GM18873 (cell line): ENCODE measurements around the gene COPS6.

Source experiments
- ATAC-seq: cut with Tn5 transposase; IDR thresholded peaks from one replicate; pipeline ENCODE4 v1.9.1; 2021; ENCODE audit warnings: mild to moderate bottlenecking, moderate library complexity, moderate number of reproducible peaks; ENCODE audit not compliant: unreplicated experiment, low FRiP score

The COPS6 gene

DNA sequence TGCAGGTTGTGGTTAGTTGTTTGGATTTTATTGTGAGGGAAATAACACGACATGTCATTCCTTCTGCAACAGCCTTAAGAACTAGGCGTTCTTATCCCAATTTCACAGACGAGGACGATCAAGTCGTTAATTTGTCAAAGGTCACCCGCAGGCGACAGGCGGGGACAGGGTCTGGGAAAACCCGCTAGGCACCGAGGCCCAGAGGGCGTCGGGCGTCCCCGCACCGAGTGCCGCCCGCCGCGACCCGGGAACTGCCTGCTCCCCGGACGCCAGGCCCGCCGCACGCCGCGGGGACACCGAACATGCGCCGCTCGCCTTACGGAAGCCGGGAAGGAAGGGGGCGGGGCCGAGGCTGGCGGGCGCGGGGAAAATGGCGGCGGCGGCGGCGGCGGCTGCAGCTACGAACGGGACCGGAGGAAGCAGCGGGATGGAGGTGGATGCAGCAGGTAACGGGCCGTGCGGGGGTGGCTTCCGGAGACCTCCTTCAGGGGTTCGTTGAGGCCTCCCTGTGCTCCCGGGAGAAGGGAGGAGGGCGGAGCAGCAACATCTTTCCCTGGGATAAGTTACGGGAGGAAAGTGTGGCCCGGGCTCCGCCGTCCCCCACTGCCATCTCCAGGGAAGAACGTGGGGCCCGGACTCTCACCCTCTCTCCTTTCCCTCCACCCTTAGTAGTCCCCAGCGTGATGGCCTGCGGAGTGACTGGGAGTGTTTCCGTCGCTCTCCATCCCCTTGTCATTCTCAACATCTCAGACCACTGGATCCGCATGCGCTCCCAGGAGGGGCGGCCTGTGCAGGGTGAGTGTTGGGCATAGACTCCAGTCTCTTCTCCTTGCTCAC, at the start of gene COPS6:
TSS of gene COPS6 (plus strand) at position 349 of the 837 bp plus-strand sequence. CDS start at position 371, 22 bp downstream.
- ATAC-seq, result no peak

DNA sequence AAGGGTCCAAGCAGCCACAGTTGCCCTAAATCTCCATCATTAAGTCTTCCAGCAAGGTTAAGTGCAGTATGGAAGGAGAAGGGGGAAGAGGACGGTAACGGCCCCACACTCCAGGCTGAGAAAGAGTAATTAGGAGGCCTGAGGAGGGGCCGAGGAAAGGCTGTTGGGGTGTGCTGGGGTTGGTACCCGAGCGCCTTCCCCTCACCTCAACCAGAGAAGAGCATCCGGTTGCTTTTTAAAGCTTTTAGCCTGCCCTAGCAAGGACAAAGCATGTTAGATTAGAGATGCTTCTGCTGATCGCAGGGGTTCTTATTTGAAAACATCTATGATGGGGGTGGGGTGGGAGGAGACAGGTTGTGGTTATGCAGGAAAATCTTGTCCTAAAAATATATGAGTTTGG, 48.2 kb upstream of the COPS6 start:
- no peak for ATAC-seq

DNA sequence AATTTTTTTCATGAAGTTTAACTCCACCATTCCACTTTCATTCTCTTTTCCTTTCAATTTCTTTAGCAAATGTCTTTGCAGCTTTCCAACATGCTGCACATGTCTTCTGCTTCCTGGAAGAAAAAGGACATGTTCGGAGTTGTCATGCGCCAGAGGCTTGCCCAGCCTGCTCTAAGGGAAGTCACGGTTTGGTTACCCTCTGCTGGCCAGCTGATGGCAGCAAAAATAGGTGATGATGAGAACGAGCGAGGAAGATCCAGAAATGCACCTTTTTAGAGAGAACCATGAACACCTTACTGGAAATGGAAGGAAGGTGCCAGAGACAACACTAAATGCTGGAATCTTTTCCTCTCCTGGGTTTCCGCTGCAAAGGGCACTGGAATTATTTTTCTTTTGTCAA, 44.1 kb upstream of the COPS6 start:
- no peak for ATAC-seq

DNA sequence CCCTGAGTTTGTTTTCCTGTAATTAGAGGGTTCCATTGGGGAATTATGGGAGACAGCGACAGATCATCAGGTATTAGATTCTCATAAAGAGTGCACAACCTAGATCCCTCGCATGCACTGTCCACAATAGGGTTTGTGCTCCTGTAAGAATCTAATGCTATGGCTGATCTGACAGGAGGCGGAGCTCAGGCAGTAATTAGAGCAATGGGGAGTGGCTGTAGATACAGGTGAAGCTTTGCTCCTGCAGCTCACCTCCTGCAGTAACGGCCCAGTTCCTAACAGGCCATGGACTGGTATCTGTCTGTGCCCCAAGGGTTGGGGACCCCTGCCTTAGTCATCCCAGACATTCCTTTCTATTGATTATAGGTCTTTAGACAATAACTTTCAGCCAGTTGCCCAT, 40.1 kb upstream of the COPS6 start:
- ATAC-seq, result no peak

DNA sequence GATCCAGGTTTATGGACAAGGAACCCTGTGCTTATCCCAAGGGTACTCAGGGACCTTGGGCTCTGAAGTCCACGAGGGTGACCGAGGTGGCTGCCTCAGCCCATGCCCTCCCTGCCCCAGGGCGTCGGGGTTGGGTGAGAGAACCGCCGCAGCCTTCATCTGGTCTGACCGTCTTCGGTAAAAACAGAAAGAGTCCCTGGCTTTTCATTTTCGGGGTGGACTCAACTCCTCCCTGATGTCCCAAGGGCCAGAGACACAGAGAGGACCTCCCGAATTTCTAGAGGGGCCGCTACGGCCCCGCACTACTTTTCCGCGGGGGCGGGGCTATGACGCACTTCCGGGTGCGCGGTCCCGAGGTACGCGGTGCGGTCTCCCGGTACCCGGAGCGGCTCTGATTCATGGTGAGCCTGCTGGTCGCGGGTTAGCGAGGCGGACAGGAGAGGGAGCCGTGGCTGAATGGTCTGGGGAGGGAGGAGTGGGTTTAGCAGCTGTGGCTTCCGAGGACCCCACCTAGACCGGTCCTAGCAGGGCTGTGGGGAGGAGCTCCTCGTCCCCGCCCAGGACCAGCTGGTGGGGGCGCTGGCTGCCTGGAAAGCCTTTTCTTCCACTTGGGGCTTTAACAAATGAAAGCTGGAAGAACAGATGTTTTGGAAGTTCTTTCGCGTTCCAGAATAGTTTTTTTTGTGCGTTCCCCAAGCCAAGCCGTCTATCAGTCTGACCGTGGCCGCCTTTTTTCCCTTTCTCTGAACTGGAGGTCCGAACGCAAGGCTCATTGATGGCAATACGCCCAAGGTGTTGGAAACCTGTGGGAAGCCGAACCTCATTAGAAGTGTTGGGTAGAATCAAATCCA, 39.1 kb upstream of the COPS6 start, which contains the start of gene ZSCAN21:
TSS of gene ZSCAN21 (plus strand) at position 334 of the 851 bp plus-strand sequence. CDS start 7,233 bp downstream, outside the sequence.
- no peak for ATAC-seq

DNA sequence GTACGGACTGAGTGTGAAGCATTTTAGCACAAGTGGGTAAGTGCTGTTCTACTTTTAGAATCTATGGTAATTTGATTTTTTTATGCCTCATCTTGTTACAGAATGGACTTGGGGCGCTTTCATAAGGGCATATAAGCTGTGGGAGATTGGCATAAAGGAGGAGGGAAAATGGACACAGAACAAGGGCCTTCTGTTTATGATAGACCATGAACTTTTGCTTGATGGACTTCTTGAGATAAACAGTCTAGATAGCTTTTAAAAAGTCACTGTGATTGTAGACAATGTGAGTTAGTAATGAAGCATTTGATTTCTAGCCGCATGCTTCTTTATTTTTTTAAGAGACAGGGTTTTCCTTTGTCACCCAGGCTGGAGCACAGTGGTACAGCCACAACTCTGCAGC, 37.2 kb upstream of the COPS6 start:
- ATAC-seq, result no peak

DNA sequence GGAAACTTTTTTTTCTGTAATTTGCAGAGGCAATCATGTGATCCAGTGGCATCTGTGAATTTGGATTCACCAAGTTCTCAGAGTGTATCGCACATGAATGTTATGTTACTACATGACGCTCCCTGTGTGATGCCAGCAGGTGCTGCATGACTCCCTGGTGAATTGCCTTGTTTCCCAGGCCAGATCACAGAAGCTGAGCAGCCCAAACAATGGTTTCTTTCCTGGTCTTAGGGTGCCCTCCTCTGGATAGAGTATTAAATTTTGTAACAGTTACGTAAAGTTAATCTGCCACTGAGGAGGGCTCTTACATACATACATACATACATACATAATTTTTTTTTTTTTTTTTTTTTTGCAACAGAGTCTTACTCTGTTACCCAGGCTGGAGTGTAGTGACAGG, 35.6 kb upstream of the COPS6 start:
- no peak for ATAC-seq

DNA sequence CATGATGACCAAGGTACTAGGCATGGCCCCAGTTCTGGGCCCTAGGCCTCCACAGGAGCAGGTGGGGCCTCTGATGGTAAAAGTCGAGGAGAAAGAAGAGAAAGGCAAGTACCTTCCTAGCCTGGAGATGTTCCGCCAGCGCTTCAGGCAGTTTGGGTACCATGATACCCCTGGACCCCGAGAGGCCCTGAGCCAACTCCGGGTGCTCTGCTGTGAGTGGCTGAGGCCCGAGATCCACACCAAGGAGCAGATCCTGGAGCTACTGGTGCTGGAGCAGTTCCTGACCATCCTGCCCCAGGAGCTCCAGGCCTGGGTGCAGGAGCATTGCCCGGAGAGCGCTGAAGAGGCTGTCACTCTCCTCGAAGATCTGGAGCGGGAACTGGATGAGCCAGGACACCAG, 31.8 kb upstream of the COPS6 start:
- ATAC-seq, result no peak

DNA sequence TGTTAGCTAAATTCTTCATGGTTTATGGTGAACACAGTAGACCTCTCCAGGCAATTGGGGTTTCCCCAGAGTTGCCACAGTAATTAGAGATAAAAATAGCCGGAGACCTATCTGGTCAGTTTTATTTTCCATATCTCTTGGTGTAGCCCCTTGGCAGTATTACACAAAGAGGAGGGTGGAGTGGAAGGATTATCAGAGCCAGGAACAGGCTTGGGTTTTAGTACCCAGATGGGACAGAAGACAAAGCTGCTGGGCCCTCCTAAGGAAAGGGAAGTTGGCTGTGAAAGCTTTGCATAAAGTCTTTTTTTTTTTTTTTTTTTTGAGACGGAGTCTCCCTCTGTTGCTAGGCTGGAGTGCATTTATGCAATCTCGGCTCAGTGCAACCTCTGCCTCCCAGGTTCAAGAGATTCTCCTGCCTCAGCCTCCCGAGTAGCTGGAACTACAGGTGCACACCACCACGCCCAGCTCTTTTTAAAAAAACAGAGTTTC, 29.5 kb upstream of the COPS6 start:
- no peak for ATAC-seq

DNA sequence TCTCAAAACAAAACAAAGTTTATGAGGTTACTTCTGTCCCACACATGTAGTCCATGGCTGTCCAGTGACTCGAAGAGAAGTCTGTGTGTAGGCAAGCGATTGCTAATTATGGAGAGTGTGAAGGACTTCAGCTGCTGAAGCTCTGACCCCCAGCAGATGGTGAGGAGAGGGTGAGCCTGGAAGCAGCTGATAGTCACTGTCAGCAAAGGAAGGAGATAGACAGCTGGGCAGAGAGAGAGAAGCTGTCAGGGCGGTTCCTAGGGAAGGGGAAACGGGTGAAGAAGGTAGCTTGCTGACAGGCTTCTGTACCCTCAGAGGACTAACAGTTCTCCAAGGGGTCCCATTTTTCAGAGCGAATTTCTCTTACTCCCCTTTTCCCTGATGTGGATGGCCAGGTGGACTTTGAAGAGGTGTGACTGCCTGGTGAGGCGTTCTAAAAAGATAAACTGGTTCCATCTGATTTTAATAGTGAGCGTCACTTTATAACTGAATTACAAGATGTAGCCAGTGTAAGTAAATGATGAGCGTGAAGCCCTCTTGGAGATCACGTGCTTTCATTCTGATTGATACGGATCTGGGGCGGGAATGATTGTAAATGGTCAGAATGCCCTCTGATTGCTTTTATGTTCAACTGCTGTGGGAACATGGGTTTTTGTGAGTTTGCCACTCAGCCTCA, 27.1 kb upstream of the COPS6 start:
- ATAC-seq, result no peak

DNA sequence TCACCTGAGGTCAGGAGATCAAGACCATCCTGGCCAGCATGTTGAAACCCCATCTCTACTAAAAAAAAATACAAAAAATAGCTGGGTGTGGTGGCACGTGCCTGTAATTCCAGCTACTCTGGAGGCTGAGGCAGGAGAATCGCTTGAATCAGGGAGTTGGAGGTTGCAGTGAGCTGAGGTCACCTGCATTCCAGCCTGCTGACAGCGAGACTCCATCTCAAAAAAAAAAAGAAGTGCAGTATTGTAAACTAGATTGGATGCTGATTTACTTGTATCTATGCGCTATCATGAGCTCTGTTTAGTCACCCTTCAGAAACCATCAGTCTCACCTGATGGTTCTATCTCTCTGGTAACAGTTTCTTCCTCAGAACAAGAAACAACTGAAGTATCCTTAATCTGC, 25.4 kb upstream of the COPS6 start:
- ATAC-seq, result no peak

DNA sequence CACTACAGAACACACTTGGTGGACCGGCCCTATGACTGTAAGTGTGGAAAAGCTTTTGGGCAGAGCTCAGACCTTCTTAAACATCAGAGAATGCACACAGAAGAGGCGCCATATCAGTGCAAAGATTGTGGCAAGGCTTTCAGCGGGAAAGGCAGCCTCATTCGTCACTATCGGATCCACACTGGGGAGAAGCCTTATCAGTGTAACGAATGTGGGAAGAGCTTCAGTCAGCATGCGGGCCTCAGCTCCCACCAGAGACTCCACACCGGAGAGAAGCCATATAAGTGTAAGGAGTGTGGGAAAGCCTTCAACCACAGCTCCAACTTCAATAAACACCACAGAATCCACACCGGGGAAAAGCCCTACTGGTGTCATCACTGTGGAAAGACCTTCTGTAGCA, 24.6 kb upstream of the COPS6 start:
- ATAC-seq, result no peak

DNA sequence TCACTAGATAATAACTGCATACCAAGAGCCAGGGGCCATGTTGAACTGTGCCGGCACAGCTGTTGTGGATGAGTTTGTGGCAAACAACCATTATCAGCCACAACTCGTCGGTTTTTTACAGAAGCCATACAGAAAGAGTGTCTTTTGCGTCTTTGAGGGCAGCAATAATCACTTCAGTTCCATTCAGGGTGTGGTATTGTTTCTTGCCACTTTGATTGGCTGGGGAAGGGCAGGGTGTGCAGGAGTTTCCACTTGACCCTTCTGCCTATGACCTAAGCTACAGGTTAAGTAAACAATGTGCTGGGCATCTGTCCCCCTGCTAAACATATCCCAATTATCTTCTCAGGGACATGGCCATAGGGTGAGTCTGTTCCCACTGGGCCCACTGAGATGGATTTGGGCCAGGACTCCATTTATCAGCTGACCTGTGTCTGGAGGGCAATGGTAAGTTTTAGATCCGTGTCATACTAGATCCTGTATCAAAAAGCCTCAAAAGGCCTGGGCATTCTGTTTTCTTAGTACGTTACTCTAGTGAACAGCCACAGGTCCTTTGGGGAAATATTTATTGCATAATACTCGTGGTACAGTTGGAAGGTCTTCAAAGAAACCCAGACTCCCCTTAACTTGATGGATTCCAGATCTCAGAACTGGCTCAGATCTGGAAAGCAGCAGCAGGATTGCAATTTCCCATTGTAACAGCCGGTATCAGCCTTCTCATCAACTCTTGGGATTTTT, 23.1 kb upstream of the COPS6 start:
- no peak for ATAC-seq

DNA sequence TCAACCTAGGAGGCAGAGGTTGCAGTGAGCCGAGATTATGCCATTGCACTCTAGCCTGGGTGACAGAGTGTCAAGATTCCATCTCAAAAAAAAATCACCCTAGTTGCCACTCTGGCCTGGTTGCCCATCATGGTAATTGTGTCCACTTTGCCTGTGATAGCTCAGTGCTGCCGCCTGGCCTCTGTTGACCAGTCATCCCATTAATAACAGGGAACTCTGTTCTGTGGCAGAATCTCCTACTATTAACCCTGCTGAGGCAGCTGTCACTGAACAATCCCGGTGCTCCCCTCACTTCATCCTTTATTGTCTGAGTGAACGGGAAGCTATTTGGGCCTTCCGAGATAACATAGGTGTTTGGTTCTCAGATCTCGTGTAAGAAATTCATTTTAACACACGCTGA, 21.8 kb upstream of the COPS6 start:
- ATAC-seq, result no peak

DNA sequence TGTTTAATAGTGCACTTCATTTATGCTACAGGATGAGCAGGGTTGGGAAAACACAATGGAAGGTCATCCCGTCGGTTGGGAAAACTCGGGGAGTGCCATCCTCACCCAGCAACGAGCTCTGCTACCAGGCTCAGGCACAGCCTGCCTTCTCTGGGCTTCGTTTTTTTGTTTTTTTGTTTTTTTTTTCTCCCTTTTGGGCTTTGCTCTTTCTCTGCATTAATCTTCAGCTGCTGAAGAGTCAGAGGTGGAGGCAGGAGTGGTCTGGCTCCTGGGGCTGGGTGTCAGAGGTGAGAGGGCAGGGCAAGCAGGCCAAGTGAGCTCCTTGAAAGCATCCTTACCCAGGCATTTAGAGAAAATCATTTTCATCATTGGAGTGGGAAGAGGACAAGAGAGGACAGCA, 18.8 kb upstream of the COPS6 start:
- no peak for ATAC-seq

DNA sequence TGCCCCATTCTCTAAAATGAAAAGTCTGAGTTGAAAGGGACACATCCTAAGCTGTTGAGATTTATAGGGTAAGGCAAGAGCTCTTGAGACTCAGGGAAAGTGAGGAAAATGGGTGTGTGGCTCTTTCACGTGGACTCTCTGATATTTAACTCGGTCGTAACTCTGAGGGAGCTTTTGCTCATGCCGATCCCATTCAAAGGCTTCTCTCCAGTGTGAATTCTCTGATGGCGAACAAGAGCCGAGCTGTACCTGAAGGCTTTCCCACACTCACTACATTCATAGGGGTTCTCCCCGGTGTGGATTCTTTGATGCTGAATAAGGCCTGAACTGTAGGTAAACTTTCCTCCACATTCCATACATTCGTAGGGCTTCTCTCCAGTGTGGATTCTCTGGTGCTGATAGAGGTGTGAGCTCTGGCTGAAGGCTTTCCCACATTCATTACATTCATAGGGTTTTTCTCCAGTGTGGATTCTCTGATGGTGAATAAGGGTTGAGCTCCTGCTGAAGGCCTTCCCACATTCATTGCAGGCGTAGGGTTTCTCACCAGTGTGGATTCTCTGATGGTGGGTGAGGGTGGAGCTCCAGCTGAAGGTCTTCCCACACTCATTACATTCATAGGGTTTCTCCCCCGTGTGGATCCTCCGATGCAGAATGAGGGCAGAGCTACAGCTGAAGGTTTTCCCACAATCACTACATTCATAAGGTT, 17.6 kb upstream of the COPS6 start:
- ATAC-seq, result no peak

DNA sequence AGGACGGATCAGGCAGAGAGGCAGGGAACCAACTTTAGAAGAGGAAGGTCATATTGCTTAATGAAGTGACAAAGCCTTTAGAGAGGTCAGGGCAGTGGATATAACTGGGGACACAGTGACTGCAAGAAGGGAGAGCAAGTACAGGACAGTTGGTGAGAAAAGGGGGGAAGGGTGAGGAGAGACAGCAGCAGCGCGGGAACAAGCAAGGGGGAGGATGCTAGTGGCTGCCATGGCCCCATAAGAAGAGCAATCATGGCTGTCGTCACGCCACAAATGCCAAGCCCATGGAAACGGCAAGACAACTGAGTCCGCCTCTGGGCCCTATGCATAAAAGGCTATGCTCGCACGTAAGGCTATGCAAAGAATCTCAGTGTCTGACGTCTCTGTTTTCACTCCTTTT, 16.3 kb upstream of the COPS6 start:
- no peak for ATAC-seq

DNA sequence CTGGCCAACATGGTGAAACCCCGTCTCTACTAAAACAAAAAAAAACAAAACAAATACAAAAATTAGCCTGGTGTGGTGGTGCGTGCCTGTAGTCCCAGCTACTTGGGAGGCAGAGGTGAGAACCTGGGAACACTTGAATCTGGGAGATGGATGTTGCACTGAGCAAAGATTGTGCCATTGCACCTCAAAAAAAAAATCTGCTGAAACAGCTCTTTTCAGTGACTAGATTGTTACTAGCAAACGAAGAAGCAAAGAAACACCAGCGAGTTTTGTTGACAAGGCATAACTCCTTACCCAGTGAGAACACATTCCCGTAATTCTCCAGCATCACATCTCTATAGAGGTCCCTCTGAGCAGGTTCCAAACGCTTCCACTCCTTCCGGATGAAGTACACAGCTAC, 13.9 kb upstream of the COPS6 start:
- ATAC-seq, result no peak

DNA sequence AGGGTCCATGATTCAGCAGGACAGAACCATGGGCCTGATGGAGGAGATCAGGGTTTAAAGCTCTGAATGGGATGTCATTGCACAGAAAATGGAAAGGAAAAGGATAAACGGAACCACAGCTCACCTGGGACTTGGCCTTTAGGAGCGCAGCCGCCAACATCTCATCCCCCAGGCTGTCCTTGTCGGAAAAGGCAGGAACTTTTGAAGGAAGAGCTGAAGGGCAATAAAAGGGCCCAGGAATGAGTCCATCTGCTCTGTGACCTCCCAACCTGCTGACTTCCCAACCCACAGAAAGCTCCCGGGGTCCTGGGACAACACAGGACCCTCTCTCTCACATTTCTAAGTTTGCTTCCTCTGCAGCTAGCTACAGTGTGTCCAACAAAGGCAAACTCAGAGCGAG, 13.4 kb upstream of the COPS6 start:
- no peak for ATAC-seq

DNA sequence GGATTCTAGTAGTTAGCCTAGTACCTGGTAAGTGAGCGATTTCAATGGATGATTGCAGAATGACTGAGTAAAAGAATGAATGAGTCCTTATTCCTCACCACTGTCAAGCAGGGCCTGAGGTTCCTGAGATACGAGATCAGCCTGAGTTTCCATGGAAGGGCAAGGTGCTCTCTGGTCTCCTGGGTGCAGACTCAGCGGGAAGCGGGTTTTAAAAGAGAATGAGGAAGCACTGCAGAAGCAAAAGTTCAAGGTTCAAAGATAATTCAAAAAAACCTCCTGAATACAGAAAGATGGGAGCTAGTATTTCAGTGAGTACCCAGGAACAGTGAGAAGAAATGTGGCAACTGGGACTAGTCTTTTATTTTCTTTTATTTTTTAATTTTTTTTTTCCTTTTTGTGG, 11.6 kb upstream of the COPS6 start:
- ATAC-seq, result no peak
